ENCODE results near the gene VCAN. TPM values are rescaled to one million over a fixed set of nuclear protein-coding genes. Genes with fewer than 3 reads are reported as not detected.

Gene VCAN
- total and polyA plus RNA-seq, 10 donors = 1.8 to 442 (median 72.2) TPM

- Histone ChIP-seq H3K36me3 (no peaks in the 10 kb centered on the region), H3K4me1 (no peaks in the 10 kb centered on the region), H3K27me3 (replicated peaks in 1 of 7) (no peaks in the 10 kb centered on the region), H3K4me3 (no peak overlapping the region), H3K27ac (no peak overlapping the region), H3K9me3 (no peaks in the 10 kb centered on the region)
- intact Hi-C loops (cut with DNase I; ENCODE audit: low total_unique reads) = no loop called here
- 74 to 92% (median 86%) methylated on average over 2 of the region's 2 CpGs for WGBS, 5 donors
- DNase-seq = no peak
- TF ChIP-seq CTCF (IDR thresholded peaks at IDR 0.05 in 8 of 11, conservative IDR thresholded peaks at IDR 0.05 in 3 of 11) (no peak), POLR2AphosphoS5 (IDR thresholded peaks at IDR 0.05) (no peak), POLR2A (IDR thresholded peaks at IDR 0.05) (no peak)
Observed at GRCh38 chr5:83524345-83524744, 52.8 kb downstream of the VCAN start.

DNA sequence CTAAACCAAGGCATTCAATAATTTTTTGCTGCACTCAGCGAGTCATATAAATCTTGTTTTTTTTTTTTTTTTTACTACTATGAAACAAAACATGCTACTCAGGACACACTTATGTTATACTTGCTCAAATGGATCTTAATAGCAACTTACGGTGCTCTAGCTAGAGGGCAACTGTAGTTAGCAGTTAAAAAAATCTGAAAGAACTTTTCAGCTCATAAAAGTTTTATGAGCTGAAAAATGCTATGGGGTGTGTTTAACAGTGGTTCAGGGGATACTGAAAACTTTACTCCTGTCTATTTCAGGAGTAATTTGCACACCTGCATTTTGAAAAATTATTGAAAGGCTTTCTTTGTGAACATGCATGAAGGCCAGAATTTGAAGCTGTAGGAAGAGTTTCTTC is 53.4 kb downstream of the VCAN start:
- Histone ChIP-seq H3K27ac (no peak overlapping the region), H3K4me1 (no peaks in the 10 kb centered on the region), H3K36me3 (no peaks in the 10 kb centered on the region), H3K27me3 (replicated peaks in 1 of 7) (no peaks in the 10 kb centered on the region), H3K9me3 (no peaks in the 10 kb centered on the region), H3K4me3 (no peak overlapping the region)
- no peak for DNase-seq
- intact Hi-C loops (cut with DNase I; ENCODE audit: low total_unique reads) = no loop called here
- 73 to 91% (median 88%) methylated on average over 2 of the region's 2 CpGs for WGBS, 5 donors
- TF ChIP-seq CTCF (IDR thresholded peaks at IDR 0.05 in 8 of 11, conservative IDR thresholded peaks at IDR 0.05 in 3 of 11) (no peak), POLR2AphosphoS5 (IDR thresholded peaks at IDR 0.05) (no peak), POLR2A (IDR thresholded peaks at IDR 0.05) (no peak)

- Histone ChIP-seq H3K27ac (no peak overlapping the region), H3K27me3 (replicated peaks in 1 of 7) (no peaks in the 10 kb centered on the region), H3K4me3 (no peak overlapping the region), H3K4me1 (no peaks in the 10 kb centered on the region), H3K9me3 (no peaks in the 10 kb centered on the region), H3K36me3 (no peaks in the 10 kb centered on the region)
- 52 to 79% (median 64%) methylated on average over 1 of the region's 1 CpG for WGBS, 5 donors
- intact Hi-C loops (cut with DNase I; ENCODE audit: low total_unique reads) = no loop called here
- TF ChIP-seq CTCF (IDR thresholded peaks at IDR 0.05 in 8 of 11, conservative IDR thresholded peaks at IDR 0.05 in 3 of 11) = no peak
- TF ChIP-seq POLR2AphosphoS5 (IDR thresholded peaks at IDR 0.05) = no peak
- no peak for TF ChIP-seq POLR2A (IDR thresholded peaks at IDR 0.05)
- no peak for DNase-seq
Observed at GRCh38 chr5:83526289-83526688, 54.7 kb downstream of the VCAN start.

DNA sequence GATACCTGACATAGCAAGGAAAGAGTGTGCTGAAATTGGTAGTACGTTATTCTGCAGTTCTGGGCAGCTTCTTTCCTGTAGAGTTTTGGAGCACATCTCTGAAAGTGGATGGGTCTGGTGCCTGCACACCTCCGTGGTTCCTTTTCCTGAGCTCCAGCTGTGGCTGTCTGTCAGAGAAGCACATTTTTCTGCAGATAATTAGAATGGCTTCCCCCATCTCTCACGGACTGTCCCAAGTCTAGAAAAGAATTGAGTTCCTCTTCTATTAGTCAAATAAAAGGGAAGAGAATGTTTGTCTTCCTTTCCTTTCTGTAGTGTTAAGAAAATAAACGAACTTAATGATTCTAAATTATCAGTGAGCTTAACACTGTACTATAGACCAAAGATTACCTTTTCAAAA is 55.7 kb downstream of the VCAN start:
- Histone ChIP-seq H3K27ac (no peak overlapping the region), H3K36me3 (no peaks in the 10 kb centered on the region), H3K4me3 (no peak overlapping the region), H3K27me3 (replicated peaks in 1 of 7) (no peaks in the 10 kb centered on the region), H3K4me1 (no peaks in the 10 kb centered on the region), H3K9me3 (no peaks in the 10 kb centered on the region)
- no peak for DNase-seq
- TF ChIP-seq POLR2A (IDR thresholded peaks at IDR 0.05) (no peak), CTCF (IDR thresholded peaks at IDR 0.05 in 8 of 11, conservative IDR thresholded peaks at IDR 0.05 in 3 of 11) (no peak), POLR2AphosphoS5 (IDR thresholded peaks at IDR 0.05) (no peak)
- intact Hi-C loops (cut with DNase I; ENCODE audit: low total_unique reads) = no loop called here
- 30 to 37% (median 33%) methylated on average over 4 of the region's 4 CpGs for WGBS, 5 donors

All from spleen (tissue), 11 donors.